ENCODE results near the gene CXCR4. TPM values are rescaled to one million over a fixed set of nuclear protein-coding genes. Genes with fewer than 3 reads are reported as not detected.

Gene CXCR4
- polyA plus RNA-seq, 1 of the 3 experiments (the other 2 are of a cell fraction): 0.48 TPM

- Histone ChIP-seq H2AFZ (ENCODE audit: low read depth) (no peak overlapping the region), H3K79me2 (ENCODE audit: insufficient read depth) (no peaks in the 10 kb centered on the region), H3K4me3 (ENCODE audit: low read depth in 2 of 2, low read length in 1 of 2) (no peak overlapping the region), H3K4me2 (no peak overlapping the region), H3K9me2 (no peaks in the 10 kb centered on the region), H3K9ac (no peak overlapping the region), H4K20me1 (ENCODE audit: insufficient read depth) (no peaks in the 10 kb centered on the region), H3F3A (replicated peaks; ENCODE audit: insufficient read depth) (no peaks in the 10 kb centered on the region), H3K27ac (ENCODE audit: low read depth in 2 of 2, low read length in 1 of 2) (no peak overlapping the region), H3K9me3 (no peaks in the 10 kb centered on the region), H3K27me3 (ENCODE audit: insufficient read depth) (peaks cover 6% of the 10 kb centered on the region; the same call in 1 of the 2 replicates), H3K36me3 (replicated peaks in 1 of 2; ENCODE audit: control insufficient read depth in 1 of 2, insufficient read depth in 2 of 2, low read length in 1 of 2) (no peaks in the 10 kb centered on the region), H3K4me1 (ENCODE audit: control insufficient read depth in 1 of 2, insufficient read depth in 2 of 2, low read depth in 1 of 2, low read length in 1 of 2) (no peaks in the 10 kb centered on the region; a peak in 1 of 4 replicates)
- CTCF ChIA-PET: interaction anchor here (1.0 to 1.3 kb wide), 3 partner anchors 90 to 192 kb away, joined by 3 to 4 read pairs (median 3); no protein-coding TSS in a partner anchor
- TF ChIP-seq IRF3 (IDR thresholded peaks at IDR 0.05; ENCODE audit: low read depth, low read length) (no peak), MAX (IDR thresholded peaks at IDR 0.05; ENCODE audit: low read depth) (no peak), NFIC (IDR thresholded peaks at IDR 0.05; ENCODE audit: borderline replicate concordance) (no peak), JUND (IDR thresholded peaks at IDR 0.05) (no peak), GATA2 (CRISPR knock-in tag; IDR thresholded peaks at IDR 0.05) (no peak), CTCF (IDR thresholded peaks at IDR 0.05) (no peak), RFX5 (IDR thresholded peaks at IDR 0.05; ENCODE audit: low read length) (no peak), EZH2phosphoT487 (IDR thresholded peaks at IDR 0.05; ENCODE audit: borderline replicate concordance, low read depth) (no peak), NRF1 (IDR thresholded peaks at IDR 0.05; ENCODE audit: low read depth, low read length) (no peak), FOXM1 (IDR thresholded peaks at IDR 0.05; ENCODE audit: low read depth) (no peak), CHD2 (IDR thresholded peaks at IDR 0.05; ENCODE audit: low read length, partially characterized antibody) (no peak), USF2 (IDR thresholded peaks at IDR 0.05; ENCODE audit: borderline replicate concordance, low read depth, low read length) (no peak), MXI1 (IDR thresholded peaks at IDR 0.05; ENCODE audit: low read depth, low read length) (no peak), MEF2A (IDR thresholded peaks at IDR 0.05; ENCODE audit: borderline replicate concordance, low read depth) (no peak), ZBTB33 (IDR thresholded peaks at IDR 0.05; ENCODE audit: borderline replicate concordance, low read depth) (no peak), TCF12 (IDR thresholded peaks at IDR 0.05) (no peak), SIN3A (IDR thresholded peaks at IDR 0.05; ENCODE audit: borderline replicate concordance, low read depth, low read length) (no peak), RAD21 (IDR thresholded peaks at IDR 0.05; ENCODE audit: low read length) (no peak), TEAD4 (IDR thresholded peaks at IDR 0.05; ENCODE audit: borderline replicate concordance, insufficient read depth) (no peak), PBX3 (IDR thresholded peaks at IDR 0.05) (no peak)
- POLR2A ChIA-PET: no interaction called here
- 50% methylated on average over 7 of the region's 7 CpGs for WGBS (ENCODE audit: low lambda C conversion rate)
- DNase-seq: no peak
These were observed 11.4 kb downstream of the CXCR4 start for GRCh38 chr2:136106505-136106904.

Measured in SK-N-SH (cell line).